HG02852 (cell line): Measurements from ENCODE around the gene PSMB7.
A peak's percentile ranks its signal among the peaks of the same experiment; 100 is the strongest.

Source experiments
- ATAC-seq: cut with Tn5 transposase; IDR thresholded peaks from one replicate; pipeline ENCODE4 v1.9.1; 2021; ENCODE audit warnings: mild to moderate bottlenecking, moderate library complexity; ENCODE audit not compliant: unreplicated experiment

PSMB7 gene

GRCh38 chr9:124415102-124415851, at the start of gene PSMB7:
Gene PSMB7 (minus strand): TSS chr9:124415442. CDS start chr9:124415425, 17 bp downstream.
- peak; percentile 93 for ATAC-seq

- no peak for ATAC-seq
These were observed 47.5 kb upstream of the PSMB7 start for GRCh38 chr9:124462739-124463138.

GRCh38 chr9:124458441-124458840, 43.2 kb upstream of the PSMB7 start:
- no peak for ATAC-seq

GRCh38 chr9:124457887-124458431, 42.7 kb upstream of the PSMB7 start:
- ATAC-seq = no peak

GRCh38 chr9:124457079-124457886, 42.0 kb upstream of the PSMB7 start:
- ATAC-seq = no peak

- ATAC-seq = no peak
These were observed 41.3 kb upstream of the PSMB7 start for GRCh38 chr9:124456341-124457078.

GRCh38 chr9:124455820-124456219, 40.6 kb upstream of the PSMB7 start:
- ATAC-seq = no peak

GRCh38 chr9:124454791-124455443, 39.7 kb upstream of the PSMB7 start:
- no peak for ATAC-seq

GRCh38 chr9:124454296-124454695, 39.1 kb upstream of the PSMB7 start:
- ATAC-seq = no peak

GRCh38 chr9:124453586-124454191, 38.4 kb upstream of the PSMB7 start:
- ATAC-seq = no peak

- ATAC-seq = no peak
These were observed 37.8 kb upstream of the PSMB7 start for GRCh38 chr9:124452841-124453585.

GRCh38 chr9:124452326-124452725, 37.1 kb upstream of the PSMB7 start:
- ATAC-seq = no peak

GRCh38 chr9:124450931-124451661, 35.9 kb upstream of the PSMB7 start:
- ATAC-seq = no peak

GRCh38 chr9:124450241-124450924, 35.1 kb upstream of the PSMB7 start, which contains the start of gene ADGRD2:
Gene ADGRD2 (plus strand): TSS chr9:124450451. CDS start chr9:124451667, 1,216 bp downstream.
- ATAC-seq = no peak

- ATAC-seq = no peak
These were observed 34.3 kb upstream of the PSMB7 start for GRCh38 chr9:124449381-124450151.

GRCh38 chr9:124448019-124448418, 32.8 kb upstream of the PSMB7 start:
- no peak for ATAC-seq

- no peak for ATAC-seq
These were observed 32.0 kb upstream of the PSMB7 start for GRCh38 chr9:124447297-124447661.
